Neuronal stem cell (in vitro differentiated cells): Measurements from ENCODE around the gene MORC3.
A peak's percentile ranks its signal among the peaks of the same experiment; 100 is the strongest.
"Not testable (repeated sequence)": the region's sequence is repeated elsewhere in the genome, so short reads cannot be mapped to it uniquely, and the experiment has no call there.

Experiments
- DNase-seq: peaks from one replicate; pipeline ENCODE4 v3.0.0-alpha.2; 2013; ENCODE audit warnings: low spot score
- H2AFZ ChIP-seq: one replicate; pipeline ENCODE4 v1.6.1; 2013; ENCODE audit warnings: mild to moderate bottlenecking, low read length, inconsistent platforms
- H2AK5ac ChIP-seq: 2 replicates; pipeline ENCODE4 v1.6.1; 2013; ENCODE audit warnings: low read depth, mild to moderate bottlenecking, inconsistent platforms, low read length, moderate library complexity, mixed read lengths
- H2BK120ac ChIP-seq: 2 replicates; pipeline ENCODE4 v1.6.1; 2013; ENCODE audit warnings: low read depth, mild to moderate bottlenecking, inconsistent platforms, low read length, moderate library complexity, mixed read lengths
- H2BK12ac ChIP-seq: one replicate; pipeline ENCODE4 v1.6.1; 2013; ENCODE audit warnings: low read length, inconsistent platforms
- H2BK15ac ChIP-seq: 2 replicates; pipeline ENCODE4 v1.6.1; 2013; ENCODE audit warnings: mild to moderate bottlenecking, low read length, inconsistent platforms, mixed read lengths
- H2BK5ac ChIP-seq: one replicate; pipeline ENCODE4 v1.6.1; 2013; ENCODE audit warnings: inconsistent platforms, mild to moderate bottlenecking, low read length, moderate library complexity
- H3K14ac ChIP-seq: one replicate; pipeline ENCODE4 v1.6.1; 2013; ENCODE audit warnings: low read length, inconsistent platforms
- H3K18ac ChIP-seq: 2 replicates; pipeline ENCODE4 v1.6.1; 2013; ENCODE audit warnings: low read length, inconsistent platforms
- H3K23ac ChIP-seq: 2 replicates; pipeline ENCODE4 v1.6.1; 2013; ENCODE audit warnings: low read depth, mild to moderate bottlenecking, mixed read lengths, low read length, inconsistent platforms; ENCODE audit not compliant: poor library complexity
- H3K27ac ChIP-seq: replicated peaks from 3 replicates; pipeline ENCODE4 v1.5.1; 2013; ENCODE audit warnings: low read length, inconsistent platforms
- H3K27me3 ChIP-seq, 3 experiments: 2 replicates each; pipeline ENCODE4 v1.6.1; 2013; ENCODE audit warnings: low read length in 3 of 3, mild to moderate bottlenecking in 2 of 3, inconsistent platforms in 1 of 3, low read depth in 1 of 3, mixed read lengths in 1 of 3, moderate library complexity in 1 of 3; ENCODE audit not compliant: control insufficient read depth in 3 of 3, insufficient read depth in 3 of 3
- H3K36me3 ChIP-seq, 2 donors: replicated peaks in 1 of 2; 2 replicates each; pipeline ENCODE4 v1.6.1; 2013; ENCODE audit warnings: low read length in 2 of 2; ENCODE audit not compliant: control insufficient read depth in 2 of 2, insufficient read depth in 2 of 2
- H3K4ac ChIP-seq: 2 replicates; pipeline ENCODE4 v1.6.1; 2013; ENCODE audit warnings: inconsistent platforms, mild to moderate bottlenecking, low read length, moderate library complexity
- H3K4me1 ChIP-seq, 2 donors: 1 replicate in 1 of 2; 2 replicates in 1 of 2; pipeline ENCODE4 v1.6.1; 2013; ENCODE audit warnings: low read length in 2 of 2, low read depth in 1 of 2; ENCODE audit not compliant: control insufficient read depth in 2 of 2, insufficient read depth in 1 of 2
- H3K4me2 ChIP-seq: one replicate; pipeline ENCODE4 v1.6.1; 2013; ENCODE audit warnings: mild to moderate bottlenecking, low read length, inconsistent platforms; ENCODE audit not compliant: insufficient read depth, poor library complexity, severe bottlenecking
- H3K4me3 ChIP-seq, 2 donors: 2 replicates each; pipeline ENCODE4 v1.5.1; 2013; ENCODE audit warnings: low read length in 2 of 2, mild to moderate bottlenecking in 2 of 2, inconsistent platforms in 1 of 2, moderate library complexity in 1 of 2
- H3K79me1 ChIP-seq: one replicate; pipeline ENCODE4 v1.6.1; 2013; ENCODE audit warnings: low read depth, mild to moderate bottlenecking, inconsistent platforms, low read length, moderate library complexity
- H3K9ac ChIP-seq: one replicate; pipeline ENCODE4 v1.6.1; 2013; ENCODE audit warnings: mild to moderate bottlenecking, low read depth, low read length, inconsistent platforms; ENCODE audit not compliant: poor library complexity
- H3K9me3 ChIP-seq, 2 donors: replicated peaks in 1 of 2; 2 replicates each; pipeline versions ENCODE3 to v1.6.1; 2013; ENCODE audit warnings: low read length in 2 of 2, mild to moderate bottlenecking in 2 of 2, inconsistent platforms in 1 of 2, low read depth in 1 of 2, mixed read lengths in 1 of 2, moderate library complexity in 1 of 2; ENCODE audit not compliant: control insufficient read depth in 2 of 2, insufficient read depth in 1 of 2
- H4K8ac ChIP-seq: one replicate; pipeline ENCODE4 v1.6.1; 2013; ENCODE audit warnings: low read depth, mild to moderate bottlenecking, inconsistent platforms, low read length, moderate library complexity
- H4K91ac ChIP-seq: one replicate; pipeline ENCODE4 v1.6.1; 2013; ENCODE audit warnings: low read length, low read depth, mild to moderate bottlenecking, inconsistent platforms; ENCODE audit not compliant: poor library complexity
- WGBS, 2 donors: extraction: QIAGEN DNeasy Blood & Tissue Kit; methylation state at CpG; one replicate each; pipeline ENCODE4 v1.1.7; 2013; ENCODE audit warnings: missing lambda C conversion rate in 2 of 2, mixed read lengths in 1 of 2; ENCODE audit not compliant: insufficient read length in 2 of 2, insufficient replicate concordance in 1 of 2; ENCODE audit errors: extremely low coverage in 2 of 2; 5-methylcytosine and 5-hydroxymethylcytosine counted together

MORC3 gene

DNA sequence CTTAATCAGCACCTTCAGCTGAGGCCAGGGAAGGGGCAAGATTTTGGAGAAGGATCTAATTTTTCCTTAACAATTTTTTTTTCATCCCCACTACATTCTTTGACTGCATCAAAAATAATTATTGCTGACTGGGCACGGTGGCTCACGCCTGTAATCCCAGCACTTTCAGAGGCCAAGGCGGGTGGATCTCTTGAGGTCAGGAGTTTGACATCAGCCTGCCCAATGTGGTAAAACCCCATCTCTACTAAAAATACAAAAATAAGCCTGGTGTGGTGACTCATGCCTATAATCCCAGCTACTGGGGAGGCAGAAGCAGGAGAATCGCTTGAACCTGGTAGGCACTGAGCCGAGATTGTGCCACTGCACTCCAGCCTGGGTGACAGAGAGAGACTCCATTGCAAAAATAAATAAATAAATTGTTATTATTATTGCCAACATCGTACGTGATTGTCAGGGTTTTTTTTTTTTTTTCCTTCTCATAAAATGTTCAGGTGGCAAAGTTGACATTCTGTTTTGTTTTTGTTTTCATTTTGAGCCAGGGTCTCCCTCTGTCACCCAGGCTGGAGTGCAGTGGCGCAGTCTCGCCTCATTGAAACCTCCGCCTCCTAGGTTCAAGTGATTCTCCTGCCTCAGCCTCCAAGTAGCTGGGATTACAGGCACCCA, 37.3 kb upstream of the MORC3 start:
- Histone ChIP-seq H3K9ac (no peak overlapping the region), H3K4me2 (no peak overlapping the region), H3K9me3 (no peaks in the 10 kb centered on the region), H2BK120ac (no peak overlapping the region), H3K27me3 (no peaks in the 10 kb centered on the region), H3K4me3 (no peak overlapping the region), H2BK12ac (no peak overlapping the region), H2BK5ac (no peak overlapping the region), H2BK15ac (no peak overlapping the region), H3K4ac (no peak overlapping the region), H4K91ac (no peak overlapping the region), H2AK5ac (no peak overlapping the region), H3K23ac (no peak overlapping the region), H3K14ac (no peak overlapping the region), H3K79me1 (no peaks in the 10 kb centered on the region), H3K18ac (no peak overlapping the region), H2AFZ (no peak overlapping the region), H3K27ac (no peak overlapping the region), H3K4me1 (no peaks in the 10 kb centered on the region), H4K8ac (no peak overlapping the region), H3K36me3 (peaks cover 4 to 50% of the 10 kb centered on the region in 2 donors)
- no CpG with 5 or more reads among the region's 10 CpGs for WGBS, 2 donors
- DNase-seq: no peak

DNA sequence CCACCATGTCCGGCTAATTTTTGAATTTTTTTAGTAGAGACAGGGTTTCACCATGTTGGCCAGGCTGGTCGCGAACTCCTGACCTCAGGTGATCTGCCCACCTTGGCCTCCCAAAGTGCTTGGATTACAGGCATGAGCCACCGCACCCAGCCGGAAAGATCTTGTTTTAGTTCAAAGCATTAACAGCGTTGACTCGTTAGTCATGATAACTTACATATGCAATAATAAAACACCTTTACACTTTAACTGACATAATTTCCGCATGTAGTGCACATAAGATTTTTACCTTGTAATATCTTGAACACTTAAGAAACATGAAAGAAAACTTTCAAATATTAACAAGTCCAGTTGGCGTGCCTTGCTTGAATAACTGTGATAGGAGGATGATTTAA, 36.8 kb upstream of the MORC3 start:
- H2BK12ac ChIP-seq, H3K4me3 ChIP-seq, H3K9ac ChIP-seq, H2AK5ac ChIP-seq, H3K23ac ChIP-seq, H3K4ac ChIP-seq, H2BK120ac ChIP-seq, H3K9me3 ChIP-seq, H3K14ac ChIP-seq, H3K18ac ChIP-seq, H2AFZ ChIP-seq, H2BK5ac ChIP-seq, DNase-seq, H4K91ac ChIP-seq, H3K27me3 ChIP-seq, H2BK15ac ChIP-seq, H3K27ac ChIP-seq, H3K79me1 ChIP-seq, H4K8ac ChIP-seq, H3K4me2 ChIP-seq, H3K4me1 ChIP-seq: not testable (repeated sequence)
- H3K36me3 ChIP-seq: peaks cover 1 to 50% of the 10 kb centered on the region in 2 donors
- no CpG with 5 or more reads among the region's 9 CpGs for WGBS, 2 donors

DNA sequence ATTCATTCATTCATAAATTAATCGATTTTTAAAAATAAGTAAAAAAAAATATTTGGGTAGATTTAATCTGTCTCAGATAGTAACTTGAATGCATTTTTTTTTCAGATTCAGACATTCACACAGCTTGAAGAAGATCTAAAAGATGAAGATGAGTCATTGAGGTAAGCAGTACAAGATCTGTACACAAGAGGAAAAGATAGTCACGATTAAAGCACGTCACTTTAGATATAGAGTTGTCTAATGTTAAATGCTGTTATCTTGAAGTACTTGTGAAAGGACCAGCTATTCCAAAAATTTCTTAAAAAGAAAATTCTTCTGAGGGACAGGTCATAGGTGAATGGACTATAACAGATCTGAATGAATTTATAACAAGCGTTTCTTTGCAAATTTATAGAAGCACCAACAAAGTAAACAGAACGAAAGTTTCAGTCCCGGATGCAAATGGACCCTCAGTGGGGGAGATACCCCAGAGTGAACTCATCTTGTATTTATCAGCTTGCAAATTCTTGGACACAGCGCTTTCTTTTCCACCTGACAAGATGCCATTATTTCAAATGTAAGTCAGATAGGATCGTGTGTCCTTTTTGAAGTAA, 31.2 kb upstream of the MORC3 start:
- Histone ChIP-seq H2AFZ (peak overlapping the region; percentile 47), H3K4me3 (no peak overlapping the region), H2BK120ac (no peak overlapping the region), H3K4ac (no peak overlapping the region), H4K91ac (no peak overlapping the region), H3K14ac (no peak overlapping the region), H3K27me3 (no peaks in the 10 kb centered on the region), H3K27ac (no peak overlapping the region), H2AK5ac (no peak overlapping the region), H3K36me3 (peaks cover 0 to 38% of the 10 kb centered on the region in 2 donors), H3K79me1 (no peaks in the 10 kb centered on the region), H3K18ac (no peak overlapping the region), H3K4me2 (no peak overlapping the region), H4K8ac (no peak overlapping the region), H3K4me1 (peaks cover 0 to 12% of the 10 kb centered on the region in 2 donors), H3K9ac (no peak overlapping the region), H2BK15ac (no peak overlapping the region), H3K9me3 (no peaks in the 10 kb centered on the region), H2BK5ac (no peak overlapping the region), H3K23ac (no peak overlapping the region), H2BK12ac (no peak overlapping the region)
- no CpG with 5 or more reads among the region's 8 CpGs for WGBS, 2 donors
- DNase-seq: no peak

DNA sequence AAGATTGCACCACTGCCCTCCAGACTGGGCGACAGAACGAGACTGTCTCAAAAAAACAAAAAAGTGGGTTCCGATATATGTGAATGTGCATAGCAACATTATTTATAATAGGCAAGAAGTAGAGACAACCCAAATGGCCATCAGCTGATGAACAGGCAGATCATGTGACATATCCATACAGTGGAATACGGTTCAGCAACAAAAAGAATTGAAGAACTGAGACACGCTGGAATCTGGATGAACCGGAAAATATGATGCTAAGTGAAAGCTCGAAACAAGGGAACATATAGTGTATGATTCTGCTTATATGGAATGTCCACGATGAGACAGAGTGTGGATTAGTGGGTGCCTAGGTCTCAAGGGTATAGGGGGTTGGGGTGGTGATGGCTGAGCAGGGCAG, 28.5 kb upstream of the MORC3 start:
- Histone ChIP-seq H2AK5ac (no peak overlapping the region), H3K23ac (no peak overlapping the region), H3K18ac (no peak overlapping the region), H3K9ac (no peak overlapping the region), H3K27ac (no peak overlapping the region), H2BK120ac (no peak overlapping the region), H3K4ac (no peak overlapping the region), H2AFZ (no peak overlapping the region), H4K8ac (no peak overlapping the region), H3K27me3 (no peaks in the 10 kb centered on the region), H3K36me3 (peaks cover 0 to 43% of the 10 kb centered on the region in 2 donors), H3K4me2 (no peak overlapping the region), H2BK5ac (no peak overlapping the region), H3K14ac (no peak overlapping the region), H2BK15ac (no peak overlapping the region), H3K79me1 (no peaks in the 10 kb centered on the region), H3K4me3 (no peak overlapping the region), H3K9me3 (no peaks in the 10 kb centered on the region), H3K4me1 (peaks cover 0 to 12% of the 10 kb centered on the region in 2 donors), H4K91ac (no peak overlapping the region), H2BK12ac (no peak overlapping the region)
- no CpG with 5 or more reads among the region's 8 CpGs for WGBS, 2 donors
- no peak for DNase-seq
